M059J (cell line): Measurements from ENCODE around the gene MCEMP1. TPM values are rescaled to one million over a fixed set of nuclear protein-coding genes. Genes with fewer than 3 reads are reported as not detected.

Source experiments
- DNase-seq: peaks from one replicate; pipeline ENCODE4 v3.0.0-alpha.2; 2012; ENCODE audit warnings: low read depth
- total RNA-seq: library from RNA; depleted of rRNA; stranded (reverse); fragments of >200 nt; shearing (Covaris generic); gene quantifications from 2 replicates; pipeline ENCODE4 v1.2.3, GENCODE V29; 2014; rRNA removed

The MCEMP1 gene
- total RNA-seq = not detected in 2 replicates

GRCh38 chr19:7676854-7677253 lies at the start of gene MCEMP1:
Gene MCEMP1 (plus strand): TSS chr19:7677090. CDS start chr19:7677121, 31 bp downstream.
- DNase-seq = no peak

- DNase-seq = no peak
Observed at GRCh38 chr19:7627166-7627565, 49.7 kb upstream of the MCEMP1 start.

- no peak for DNase-seq
Observed at GRCh38 chr19:7628589-7629311, 48.1 kb upstream of the MCEMP1 start.

- peak; percentile 98 for DNase-seq
Observed at GRCh38 chr19:7629347-7630054, 47.4 kb upstream of the MCEMP1 start, which contains the start of the genes PET100 and XAB2. Gene PET100 (plus strand): TSS chr19:7629793. CDS start chr19:7629834, 41 bp downstream. Gene XAB2 (minus strand): TSS chr19:7629545. CDS start chr19:7629527, 18 bp downstream.

- DNase-seq = no peak
Observed at GRCh38 chr19:7631577-7631976, 45.3 kb upstream of the MCEMP1 start.

- DNase-seq = no peak
Observed at GRCh38 chr19:7632340-7633203, 44.3 kb upstream of the MCEMP1 start.

- DNase-seq = no peak
Observed at GRCh38 chr19:7633698-7634097, 43.2 kb upstream of the MCEMP1 start, which contains the start of gene PCP2. Gene PCP2 (minus strand): TSS chr19:7633719. CDS start chr19:7633457, 262 bp downstream.

GRCh38 chr19:7635670-7636069 lies 41.2 kb upstream of the MCEMP1 start:
- no peak for DNase-seq

GRCh38 chr19:7636317-7636690 lies 40.6 kb upstream of the MCEMP1 start:
- DNase-seq = no peak

GRCh38 chr19:7636691-7637373 lies 40.1 kb upstream of the MCEMP1 start, which contains the start of gene STXBP2:
Gene STXBP2 (plus strand): TSS chr19:7637110. CDS start chr19:7637150, 40 bp downstream.
- DNase-seq = no peak

GRCh38 chr19:7637374-7638256 lies 39.3 kb upstream of the MCEMP1 start:
- DNase-seq = no peak

- no peak for DNase-seq
Observed at GRCh38 chr19:7638802-7639465, 38.0 kb upstream of the MCEMP1 start.

GRCh38 chr19:7639863-7640348 lies 37.0 kb upstream of the MCEMP1 start:
- no peak for DNase-seq

- no peak for DNase-seq
Observed at GRCh38 chr19:7640803-7641202, 36.1 kb upstream of the MCEMP1 start.

- no peak for DNase-seq
Observed at GRCh38 chr19:7641290-7642276, 35.3 kb upstream of the MCEMP1 start.

- DNase-seq = no peak
Observed at GRCh38 chr19:7642295-7643030, 34.4 kb upstream of the MCEMP1 start.

- DNase-seq = no peak
Observed at GRCh38 chr19:7643031-7643415, 33.9 kb upstream of the MCEMP1 start.
